ENCODE results near the gene OR1D2. TPM values are rescaled to one million over a fixed set of nuclear protein-coding genes. Genes with fewer than 3 reads are reported as not detected.

OR1D2 gene
- total RNA-seq, 1 donor from 2014 or later, result not detected

- no peaks in the 10 kb centered on the region for H3K4me1 Mint-ChIP-seq (ENCODE audit: low read depth)
- DNase-seq (ENCODE audit: low spot score), result no peak
These were observed 63.3 kb downstream of the OR1D2 start for GRCh38 chr17:3040882-3041281.

GRCh38 chr17:3039736-3040135 lies 64.5 kb downstream of the OR1D2 start:
- H3K27ac Mint-ChIP-seq, result no peak overlapping the region
- intact Hi-C loops (cut with micrococcal nuclease), result no loop called here
- no peak overlapping the region for H3K4me3 Mint-ChIP-seq
- H3K9me3 Mint-ChIP-seq, result peaks cover 15% of the 10 kb centered on the region
- no peak for DNase-seq (ENCODE audit: low spot score)
- peaks cover 2% of the 10 kb centered on the region for H3K27me3 Mint-ChIP-seq (ENCODE audit: insufficient read depth)
- H3K4me1 Mint-ChIP-seq (ENCODE audit: low read depth), result no peaks in the 10 kb centered on the region
- H3K36me3 Mint-ChIP-seq (ENCODE audit: low read depth), result no peaks in the 10 kb centered on the region

More at GRCh38 chr17:3040882-3041281, 63.3 kb downstream of the OR1D2 start:
- no peaks in the 10 kb centered on the region for H3K36me3 Mint-ChIP-seq (ENCODE audit: low read depth)
- H3K27ac Mint-ChIP-seq, result no peak overlapping the region
- intact Hi-C loops (cut with micrococcal nuclease), result no loop called here
- H3K9me3 Mint-ChIP-seq, result peaks cover 15% of the 10 kb centered on the region
- no peak overlapping the region for H3K4me3 Mint-ChIP-seq
- H3K27me3 Mint-ChIP-seq (ENCODE audit: insufficient read depth), result peaks cover 4% of the 10 kb centered on the region

GRCh38 chr17:3038941-3039340 lies 65.3 kb downstream of the OR1D2 start:
- H3K36me3 Mint-ChIP-seq (ENCODE audit: low read depth), result no peaks in the 10 kb centered on the region
- H3K4me1 Mint-ChIP-seq (ENCODE audit: low read depth), result no peaks in the 10 kb centered on the region
- H3K9me3 Mint-ChIP-seq, result peaks cover 9% of the 10 kb centered on the region
- no peak overlapping the region for H3K4me3 Mint-ChIP-seq
- no peak for DNase-seq (ENCODE audit: low spot score)
- peaks cover 2% of the 10 kb centered on the region for H3K27me3 Mint-ChIP-seq (ENCODE audit: insufficient read depth)
- no peak overlapping the region for H3K27ac Mint-ChIP-seq
- intact Hi-C loops (cut with micrococcal nuclease), result no loop called here

Other genes with a start within 250 kb of the OR1D2 start
- gene OR1D5, start 40.8 kb downstream of the OR1D2 start, total RNA-seq, result not detected in 2 replicates
- gene OR1G1, start 23.1 kb upstream of the OR1D2 start, total RNA-seq, result not detected in 2 replicates
- not detected in 2 replicates for gene OR1A2, start 93.1 kb upstream of the OR1D2 start, total RNA-seq
- not detected in 2 replicates for gene OR1A1, start 103.2 kb upstream of the OR1D2 start, total RNA-seq
- not detected in 2 replicates for gene OR3A1, start 193.9 kb upstream of the OR1D2 start, total RNA-seq